NCI-H128 (cell line): ENCODE results near the gene MICAL2.

ENCODE experiments used
- DNase-seq: peaks from one replicate; lab custom pipeline; 2025; ENCODE audit not compliant: unreplicated experiment; lab: John Stamatoyannopoulos, UW

The MICAL2 gene

DNA sequence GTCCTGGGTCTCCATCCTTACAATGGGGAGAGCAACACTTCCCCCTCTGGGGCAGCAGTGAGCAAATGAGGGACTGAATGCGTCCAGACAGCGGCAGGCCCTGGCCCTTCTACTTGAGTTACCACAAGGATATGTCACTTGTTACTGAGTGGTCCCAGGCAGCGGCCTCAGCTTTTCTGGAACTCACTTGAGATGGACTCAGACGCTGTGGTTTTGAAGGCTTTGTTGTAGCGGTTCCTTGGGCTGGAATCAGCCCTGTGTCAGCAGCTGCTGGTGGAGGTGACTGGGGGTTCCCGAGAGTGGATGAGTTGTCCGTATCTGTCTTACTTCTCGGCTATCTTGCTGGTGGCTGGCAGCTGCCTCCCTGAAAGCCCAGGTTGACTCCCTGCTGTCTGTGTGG lies 77.0 kb downstream of the MICAL2 start:
- no peak for DNase-seq

GRCh38 chr11:12188548-12189317 lies 78.3 kb downstream of the MICAL2 start:
- no peak for DNase-seq

DNA sequence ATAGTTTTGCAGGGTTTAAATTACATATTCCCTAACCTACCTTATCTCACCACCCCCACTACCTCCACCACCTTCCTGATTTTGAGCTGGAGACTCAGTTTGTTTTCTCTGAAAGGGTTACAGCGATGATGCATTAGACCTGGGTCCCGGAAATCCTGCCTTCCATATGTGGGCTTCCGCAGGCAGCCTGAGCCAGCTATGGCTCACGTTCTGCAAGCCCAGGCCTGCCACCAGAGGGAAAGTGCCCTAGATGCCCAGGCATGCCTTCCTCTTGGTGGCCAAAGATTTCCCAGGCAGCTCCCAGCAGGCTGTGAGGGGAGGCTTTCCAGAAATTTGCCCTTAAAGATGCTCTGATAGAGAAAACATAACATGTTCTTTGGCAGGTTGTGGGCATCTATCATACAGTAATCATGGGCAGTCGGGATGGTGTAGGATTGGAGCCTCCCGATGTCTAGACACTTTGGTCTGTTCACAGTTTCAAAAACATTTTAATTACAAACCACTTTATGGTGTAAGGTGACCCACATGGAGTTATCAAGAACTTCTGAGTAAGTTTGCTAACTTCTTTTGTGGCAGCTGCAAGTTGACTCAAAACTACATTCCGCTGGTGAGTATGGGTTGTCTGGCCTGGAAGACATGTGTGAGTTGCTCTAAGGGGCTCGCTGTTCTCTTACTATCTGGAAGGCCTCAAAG lies 79.3 kb downstream of the MICAL2 start:
- no peak for DNase-seq

DNA sequence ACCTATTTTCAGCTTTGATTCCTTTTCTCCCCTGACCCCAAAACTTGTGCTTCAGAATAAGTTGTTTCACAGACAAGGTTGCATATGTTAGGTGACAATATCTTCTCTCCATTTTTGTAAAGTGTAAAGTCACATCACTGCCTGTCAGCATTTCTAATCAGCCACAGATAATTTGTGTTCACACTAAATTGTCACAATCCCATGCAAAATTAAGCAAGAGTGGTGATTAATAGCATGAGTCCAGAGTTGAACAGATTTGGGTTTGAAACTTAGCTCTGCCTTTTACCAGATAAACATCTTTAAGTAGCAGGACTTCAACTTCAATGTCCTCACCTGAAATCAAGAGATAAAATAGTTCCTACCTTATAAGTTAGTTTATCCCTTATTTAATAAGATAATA lies 80.1 kb downstream of the MICAL2 start:
- DNase-seq: no peak

GRCh38 chr11:12192794-12193514 lies 82.6 kb downstream of the MICAL2 start:
- DNase-seq: no peak

DNA sequence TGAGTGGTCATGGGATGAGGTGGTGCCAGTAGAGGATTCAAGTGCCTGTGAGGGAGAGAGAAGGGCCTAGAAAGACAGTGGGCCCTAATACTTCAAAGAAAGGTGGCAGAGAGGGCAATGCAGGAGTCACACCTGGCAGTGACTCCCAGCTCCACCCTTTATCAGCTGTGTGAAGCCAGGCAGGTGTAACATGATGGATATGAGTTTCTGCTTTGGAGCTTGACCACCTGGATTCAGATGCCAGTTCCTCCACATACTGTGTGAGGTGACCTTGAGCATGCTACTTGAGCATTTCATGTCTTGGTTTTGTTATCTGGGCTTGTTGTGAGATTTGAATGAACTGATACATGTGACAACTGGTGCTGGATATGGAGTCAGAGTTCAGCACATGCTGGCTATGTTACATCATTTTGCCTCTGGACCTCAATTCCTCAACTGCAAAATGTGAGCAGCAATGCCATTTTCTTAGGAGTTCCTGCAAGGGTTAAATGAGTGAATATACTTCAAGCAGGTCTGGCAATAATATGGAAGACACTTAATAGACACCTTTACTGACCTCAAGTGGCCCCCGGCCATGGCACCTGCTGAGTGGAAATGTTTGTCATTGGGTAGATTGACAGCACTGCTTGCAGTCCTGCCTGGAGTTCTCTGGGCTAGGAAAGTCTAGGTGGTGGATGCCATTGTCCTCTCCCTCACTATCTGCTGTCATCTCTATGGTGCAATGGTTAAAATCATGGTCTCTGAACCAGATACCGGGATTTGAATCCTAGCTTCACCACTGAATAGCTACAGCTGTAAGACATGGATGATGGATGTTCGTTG lies 83.3 kb downstream of the MICAL2 start:
- DNase-seq: no peak

GRCh38 chr11:12195768-12196167 lies 85.4 kb downstream of the MICAL2 start:
- no peak for DNase-seq

- no peak for DNase-seq
These were observed 85.9 kb downstream of the MICAL2 start for GRCh38 chr11:12196308-12196707.

GRCh38 chr11:12196872-12197271 lies 86.5 kb downstream of the MICAL2 start:
- DNase-seq: no peak

DNA sequence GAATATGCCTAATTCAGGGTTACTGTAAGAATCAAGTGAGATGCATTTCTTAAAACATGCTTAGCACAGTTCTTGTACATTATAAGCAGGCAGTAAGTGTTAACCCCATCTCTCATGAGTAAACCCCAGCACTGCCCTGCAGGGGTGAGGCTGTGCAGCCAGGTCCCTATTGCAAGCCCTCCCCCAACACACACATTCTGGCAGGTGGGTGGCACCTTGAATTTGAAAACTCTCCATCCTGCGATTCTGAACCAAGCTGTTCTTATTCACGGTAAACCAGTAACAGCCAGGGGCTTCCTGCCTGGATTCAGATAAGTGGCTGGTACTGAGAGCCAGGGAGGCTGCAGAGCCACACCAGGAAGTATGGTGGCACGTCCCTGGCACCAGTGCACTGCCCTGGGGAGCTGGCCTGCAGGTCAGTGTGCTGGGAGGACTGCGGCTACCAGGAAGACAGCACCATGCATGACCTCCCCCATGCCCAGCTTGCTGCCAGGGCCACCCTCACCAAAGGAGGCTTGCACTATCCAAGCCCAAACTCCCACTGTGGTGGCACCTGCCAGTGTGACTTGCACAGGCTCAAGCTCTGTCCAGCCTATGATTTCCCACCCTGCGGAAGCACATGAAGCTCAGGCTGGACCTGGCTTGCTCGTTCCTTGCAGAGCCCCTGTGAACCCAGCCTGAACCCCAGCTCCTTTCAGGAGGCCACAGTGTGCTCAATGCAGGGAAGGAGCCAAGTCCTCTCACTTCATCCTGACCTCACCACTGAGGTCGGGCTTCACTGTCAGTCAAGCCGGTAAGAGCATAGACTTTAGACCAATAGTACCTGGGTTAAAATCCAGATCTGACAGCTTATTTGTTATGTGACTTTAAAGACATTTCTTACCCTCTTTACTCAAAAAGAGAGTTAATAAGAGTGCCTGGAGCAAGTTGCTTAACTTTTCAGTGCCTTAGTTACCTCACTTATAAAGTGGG lies 88.1 kb downstream of the MICAL2 start:
- DNase-seq: no peak

- DNase-seq: no peak
These were observed 89.0 kb downstream of the MICAL2 start for GRCh38 chr11:12199231-12199948.

- DNase-seq: no peak
These were observed 90.0 kb downstream of the MICAL2 start for GRCh38 chr11:12200279-12200990.

DNA sequence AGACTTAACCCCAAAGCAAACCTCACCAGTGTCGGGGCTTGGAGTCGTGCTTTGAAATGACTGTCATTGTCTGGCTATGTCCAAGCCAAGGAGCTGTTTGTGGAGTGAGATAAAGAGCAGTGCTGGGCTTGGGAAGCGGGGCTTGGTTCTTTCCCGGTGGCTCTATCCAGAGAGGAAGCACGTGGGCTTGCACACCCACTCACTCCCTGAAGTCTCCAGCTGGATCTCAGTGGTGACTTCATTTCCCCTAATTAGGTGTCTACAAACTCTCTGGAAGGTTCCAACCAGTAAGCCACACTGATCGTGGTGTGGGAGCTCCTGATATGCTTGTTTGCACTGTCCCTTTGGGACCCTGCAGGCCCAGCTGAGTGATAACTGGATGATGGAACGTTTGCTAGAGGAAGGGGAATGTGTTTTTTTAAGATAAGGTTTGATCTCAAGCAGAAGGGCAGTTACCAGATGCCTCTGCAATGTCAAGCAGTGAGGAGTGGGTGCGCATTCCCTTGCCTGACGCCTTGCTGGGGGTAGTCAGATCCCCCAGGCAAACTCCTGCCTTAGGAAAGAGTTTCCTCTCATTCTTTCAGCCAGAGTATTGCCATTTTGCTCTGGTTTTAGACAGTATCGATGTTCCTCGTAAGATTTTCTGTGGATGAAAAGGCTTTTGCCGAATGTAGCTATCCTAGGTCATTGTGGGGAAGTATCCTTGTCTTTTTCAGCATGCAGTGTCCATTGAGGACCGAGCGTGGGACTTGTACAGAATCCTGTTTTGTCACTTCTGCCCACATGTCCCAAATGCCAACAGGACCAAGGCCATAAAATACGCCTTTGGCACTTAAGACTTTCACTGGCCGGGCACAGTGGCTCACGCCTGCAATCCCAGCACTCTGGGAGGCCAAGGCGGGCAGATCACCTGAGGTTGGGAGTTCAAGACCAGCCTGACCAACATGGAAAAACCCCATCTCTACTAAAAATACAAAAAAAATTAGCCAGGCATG lies 90.9 kb downstream of the MICAL2 start:
- DNase-seq: no peak

DNA sequence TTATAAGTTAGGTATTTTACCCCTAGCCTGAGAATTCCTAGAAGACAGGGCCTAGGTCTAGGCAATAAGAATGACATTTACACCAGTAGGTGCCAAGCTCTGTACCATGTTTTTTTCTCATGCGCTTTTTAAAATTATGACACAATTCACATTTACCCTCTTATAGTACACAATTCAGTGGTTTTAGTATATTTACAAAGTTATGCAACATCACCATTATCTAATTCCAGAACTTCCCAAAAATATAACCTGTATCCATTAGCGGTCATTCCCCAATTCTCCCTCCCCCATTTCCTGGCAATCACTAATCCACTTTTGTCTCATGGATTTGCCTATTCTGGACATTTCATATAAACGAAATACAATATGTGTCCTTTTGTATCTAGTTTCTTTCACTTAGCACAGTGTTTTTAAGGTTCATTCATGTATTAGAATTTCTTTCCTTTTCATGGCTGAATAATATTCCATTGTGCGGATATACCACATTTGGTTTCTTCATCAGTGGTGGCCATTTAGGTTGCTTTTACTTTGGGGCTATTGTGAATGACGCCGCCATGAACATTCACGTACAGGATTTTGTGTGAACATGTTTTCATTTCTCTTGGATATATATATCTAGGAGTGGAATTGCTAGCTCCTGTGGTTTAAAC lies 92.4 kb downstream of the MICAL2 start:
- DNase-seq: no peak

DNA sequence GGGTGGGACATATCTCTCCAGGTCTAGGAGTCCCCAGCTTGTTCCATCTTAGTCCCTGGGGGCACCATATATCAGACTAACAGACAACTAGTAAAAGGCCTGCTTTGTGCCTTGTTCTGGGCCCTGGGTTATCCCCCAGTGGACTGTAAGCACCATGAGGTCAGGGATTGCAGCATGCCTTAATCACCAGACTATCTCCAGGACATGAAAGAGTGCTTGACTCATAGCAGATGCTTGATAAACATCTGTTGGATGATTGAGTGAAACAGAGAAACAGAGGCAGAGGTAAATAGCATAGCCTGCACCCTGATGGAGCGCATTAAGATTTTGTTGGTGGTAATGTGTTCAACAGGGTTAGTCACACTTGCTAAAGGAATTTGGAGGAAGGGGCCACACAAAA lies 94.1 kb downstream of the MICAL2 start:
- no peak for DNase-seq

GRCh38 chr11:12205330-12205729 lies 94.9 kb downstream of the MICAL2 start:
- DNase-seq: no peak

DNA sequence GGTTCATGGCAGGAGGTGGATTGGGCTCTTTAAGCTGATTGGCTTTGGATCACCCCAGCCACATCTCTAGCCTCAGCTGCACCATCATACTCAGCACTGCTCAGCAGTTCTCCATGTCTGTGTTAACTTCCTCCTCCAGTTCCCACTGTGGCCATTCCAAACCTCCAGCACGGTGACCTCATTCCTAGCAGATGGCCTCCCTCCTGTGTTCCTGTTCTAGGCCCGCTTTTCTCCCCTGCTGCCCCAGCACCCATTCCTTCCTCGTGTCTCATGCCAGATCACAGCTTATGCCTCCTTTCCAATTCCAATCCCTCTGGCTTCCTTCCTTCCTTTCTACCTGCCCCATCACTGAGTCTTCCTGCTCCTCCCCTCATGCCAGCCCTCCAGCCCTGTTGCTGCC lies 96.1 kb downstream of the MICAL2 start:
- DNase-seq: no peak
